GM12873 (cell line): Measurements from ENCODE around the gene TLDC2.

Source experiments
- CTCF ChIP-seq: IDR thresholded peaks from 2 replicates; pipeline ENCODE4 v1.5.1; 2012; ENCODE audit warnings: low read depth, mild to moderate bottlenecking, moderate library complexity, low read length, control low read depth; ENCODE audit not compliant: insufficient read depth; ENCODE audit errors: missing control alignments

Gene TLDC2

GRCh38 chr20:36866681-36867495 is 9.1 kb upstream of the TLDC2 start:
- no peak for TF ChIP-seq CTCF

GRCh38 chr20:36871640-36872570 is 4.0 kb upstream of the TLDC2 start:
- TF ChIP-seq CTCF = no peak

- no peak for TF ChIP-seq CTCF
These were observed 3.1 kb upstream of the TLDC2 start for GRCh38 chr20:36872852-36873251.

GRCh38 chr20:36873498-36874189 is 2.3 kb upstream of the TLDC2 start:
- no peak for TF ChIP-seq CTCF

GRCh38 chr20:36876473-36876833 is 515 bp downstream of the TLDC2 start:
- TF ChIP-seq CTCF = no peak

- no peak for TF ChIP-seq CTCF
These were observed 3.0 kb downstream of the TLDC2 start for GRCh38 chr20:36878941-36879340.
